LNCAP (cell line): Measurements from ENCODE around the gene STAC2.

Source experiments
- CTCF ChIP-seq: fragments of 450-650 bp; IDR thresholded peaks from 2 replicates; pipeline ENCODE4 v1.5.1; 2017; ENCODE audit warnings: mild to moderate bottlenecking

STAC2 gene

GRCh38 chr17:39174920-39175694 lies 50.6 kb downstream of the STAC2 start:
- TF ChIP-seq CTCF, result peak; percentile 91

GRCh38 chr17:39173526-39174274 lies 52.0 kb downstream of the STAC2 start:
- no peak for TF ChIP-seq CTCF

GRCh38 chr17:39173080-39173479 lies 52.7 kb downstream of the STAC2 start:
- no peak for TF ChIP-seq CTCF

- no peak for TF ChIP-seq CTCF
Measured at GRCh38 chr17:39171933-39172332, 53.8 kb downstream of the STAC2 start.

GRCh38 chr17:39170558-39170957 lies 55.2 kb downstream of the STAC2 start:
- TF ChIP-seq CTCF, result no peak

- TF ChIP-seq CTCF, result no peak
Measured at GRCh38 chr17:39170109-39170508, 55.6 kb downstream of the STAC2 start.

GRCh38 chr17:39169518-39169917 lies 56.2 kb downstream of the STAC2 start:
- TF ChIP-seq CTCF, result no peak
